Epithelial cell of prostate (primary cell): ENCODE measurements around the gene NCBP2L.

Experiments used
- DNase-seq: peaks from one replicate; pipeline ENCODE4 v3.0.0-alpha.2; 2011; ENCODE audit warnings: low read depth, low spot score
- H3K27ac ChIP-seq: fragments of 450-650 bp; 2 replicates; pipeline ENCODE4 v1.5.1; 2017; ENCODE audit warnings: mild to moderate bottlenecking

NCBP2L gene

GRCh38 chrX:107777536-107777832 is at the start of gene NCBP2L:
Gene NCBP2L, plus strand, starts transcription at chrX:107777733. Its CDS starts 16,488 bp downstream, at chrX:107794221.
- DNase-seq = no peak
- no peak within 1 kb of the TSS for H3K27ac ChIP-seq

- no peak overlapping the region for H3K27ac ChIP-seq
- no peak for DNase-seq
Observed at GRCh38 chrX:107728371-107729099, 49.0 kb upstream of the NCBP2L start.

- no peak for DNase-seq
- no peak overlapping the region for H3K27ac ChIP-seq
Observed at GRCh38 chrX:107729558-107730297, 47.8 kb upstream of the NCBP2L start.

DNA sequence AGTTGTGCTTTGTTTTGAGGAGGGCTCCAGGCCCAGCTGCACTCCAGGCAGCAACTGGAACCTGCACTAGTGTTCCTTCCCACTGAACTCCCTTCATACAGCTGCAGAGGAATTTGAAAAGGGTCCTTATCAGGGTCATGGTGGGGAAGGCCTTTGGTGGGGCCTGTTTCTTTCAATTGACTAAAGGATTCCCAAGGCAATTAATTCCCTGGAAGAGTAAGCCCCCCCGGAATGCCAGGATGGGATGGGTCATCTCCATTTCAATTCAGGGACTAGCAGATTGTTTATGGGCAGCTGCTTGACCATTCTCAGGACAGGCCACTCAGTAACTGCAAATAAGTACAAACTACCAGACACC is 47.3 kb upstream of the NCBP2L start:
- H3K27ac ChIP-seq = no peak overlapping the region
- no peak for DNase-seq

DNA sequence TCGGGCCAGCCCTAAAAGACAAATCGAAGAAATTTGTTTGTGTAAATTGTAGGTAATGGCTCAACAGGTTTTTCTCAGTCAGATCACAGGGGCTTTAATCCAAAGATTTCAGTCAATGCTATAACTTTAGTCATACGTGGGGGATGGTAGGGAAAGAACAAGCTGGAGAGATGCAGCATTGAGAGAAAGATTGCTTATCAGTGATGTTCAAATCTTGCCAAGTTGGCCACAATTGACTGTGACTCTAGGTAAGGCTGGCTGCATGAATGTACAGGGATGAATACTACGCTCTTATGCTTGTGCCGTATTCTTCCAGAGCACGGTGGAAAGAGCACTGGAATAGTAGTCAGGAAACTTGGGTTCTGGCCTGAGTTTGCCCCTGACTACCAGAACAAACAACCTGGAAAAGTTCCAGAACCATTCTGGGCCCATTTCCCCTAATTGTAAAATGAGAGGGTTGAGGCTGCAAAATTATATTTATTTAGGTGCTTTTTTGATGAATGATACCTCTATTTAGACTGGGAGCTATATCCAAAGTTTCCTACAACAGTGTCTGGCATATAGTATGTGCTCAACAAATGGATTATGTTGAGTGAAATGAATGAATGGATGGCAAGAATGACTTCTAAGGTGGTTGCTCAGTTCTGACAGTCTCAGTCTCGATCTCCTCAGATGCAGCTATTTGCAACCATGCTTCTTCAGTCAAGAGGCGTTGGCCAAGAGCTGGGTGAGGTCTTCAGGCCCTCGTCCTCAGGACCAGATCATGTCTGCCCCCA is 46.4 kb upstream of the NCBP2L start:
- DNase-seq = no peak

GRCh38 chrX:107731831-107732502 is 45.6 kb upstream of the NCBP2L start:
- no peak overlapping the region for H3K27ac ChIP-seq
- no peak for DNase-seq

More for the DNA sequence above, 46.4 kb upstream of the NCBP2L start:
- no peak overlapping the region for H3K27ac ChIP-seq

GRCh38 chrX:107733686-107734085 is 43.8 kb upstream of the NCBP2L start:
- no peak overlapping the region for H3K27ac ChIP-seq
- no peak for DNase-seq

- H3K27ac ChIP-seq = no peak overlapping the region
- no peak for DNase-seq
Observed at GRCh38 chrX:107734646-107735045, 42.9 kb upstream of the NCBP2L start.

DNA sequence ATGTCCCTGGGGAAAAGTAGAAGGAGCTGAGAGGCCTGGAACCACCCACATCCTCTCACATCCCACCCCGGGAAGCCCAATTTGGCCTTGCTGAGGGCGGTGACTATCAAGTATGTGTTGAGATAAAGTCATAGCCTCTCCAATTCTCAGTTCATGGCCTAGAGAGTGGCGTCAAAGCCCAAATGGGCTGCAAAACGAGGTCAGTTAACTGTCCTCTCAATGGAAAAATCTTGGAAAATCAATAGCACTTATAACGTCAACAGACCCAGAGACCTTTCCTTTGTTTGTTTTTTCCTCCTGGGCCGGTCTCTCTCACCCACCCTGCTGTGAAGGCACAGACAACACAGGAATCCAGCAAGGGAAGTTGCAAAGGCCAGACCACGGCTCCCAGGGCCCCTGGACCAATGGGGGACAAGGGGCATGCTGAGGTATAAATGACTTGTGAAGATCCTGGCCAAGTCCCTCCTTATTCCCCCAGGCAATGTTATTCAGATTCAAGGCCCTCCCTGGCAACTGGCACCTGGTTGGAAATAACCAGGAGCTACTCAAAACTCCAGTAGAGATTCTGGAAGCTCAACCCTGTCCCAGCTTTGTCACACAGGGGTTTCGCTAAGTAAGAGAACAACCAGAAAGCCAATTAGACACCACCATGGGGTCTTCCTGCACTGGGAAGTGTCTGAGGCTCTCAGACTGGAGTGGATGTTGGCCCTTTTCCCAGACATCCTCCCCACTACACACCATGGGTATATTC is 40.6 kb upstream of the NCBP2L start:
- H3K27ac ChIP-seq = no peak overlapping the region

GRCh38 chrX:107738272-107738671 is 39.3 kb upstream of the NCBP2L start:
- no peak for DNase-seq
- no peak overlapping the region for H3K27ac ChIP-seq

More for the DNA sequence above, 40.6 kb upstream of the NCBP2L start:
- no peak for DNase-seq

GRCh38 chrX:107738768-107739167 is 38.8 kb upstream of the NCBP2L start:
- no peak for DNase-seq
- no peak overlapping the region for H3K27ac ChIP-seq

- H3K27ac ChIP-seq = no peak overlapping the region
- no peak for DNase-seq
Observed at GRCh38 chrX:107739541-107739940, 38.0 kb upstream of the NCBP2L start.

GRCh38 chrX:107741404-107741790 is 36.1 kb upstream of the NCBP2L start:
- no peak for DNase-seq
- H3K27ac ChIP-seq = peak overlapping the region; percentile 63

DNA sequence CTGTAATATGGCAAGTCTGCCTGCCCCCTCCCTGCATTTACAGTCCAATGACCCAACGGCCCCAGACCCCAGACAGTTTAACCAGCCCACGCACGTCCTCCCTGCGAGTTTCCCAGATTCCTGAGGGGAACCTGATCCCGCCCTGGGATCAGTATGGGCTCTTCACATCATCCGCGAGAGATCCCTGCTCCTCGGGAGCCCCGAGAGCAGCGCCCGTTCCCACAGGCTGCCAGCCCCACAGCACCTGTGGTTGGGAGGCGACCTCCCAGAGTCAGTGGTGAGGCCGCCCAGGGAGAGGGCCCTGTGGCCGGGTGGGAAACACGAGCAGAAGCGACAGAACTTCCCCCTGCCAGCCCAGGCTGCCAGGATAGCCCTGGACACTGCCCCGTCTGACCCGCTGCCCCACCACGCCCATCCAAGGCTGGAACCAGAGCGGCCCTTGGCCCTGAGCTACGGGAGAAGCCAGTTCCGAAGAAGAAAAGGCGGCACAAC is 34.8 kb upstream of the NCBP2L start:
- peak overlapping the region; percentile 63 for H3K27ac ChIP-seq
- no peak for DNase-seq

GRCh38 chrX:107743995-107744394 is 33.5 kb upstream of the NCBP2L start:
- DNase-seq = no peak

GRCh38 chrX:107744868-107745267 is 32.7 kb upstream of the NCBP2L start:
- no peak for DNase-seq
- no peak overlapping the region for H3K27ac ChIP-seq

More at GRCh38 chrX:107743995-107744394, 33.5 kb upstream of the NCBP2L start:
- no peak overlapping the region for H3K27ac ChIP-seq

DNA sequence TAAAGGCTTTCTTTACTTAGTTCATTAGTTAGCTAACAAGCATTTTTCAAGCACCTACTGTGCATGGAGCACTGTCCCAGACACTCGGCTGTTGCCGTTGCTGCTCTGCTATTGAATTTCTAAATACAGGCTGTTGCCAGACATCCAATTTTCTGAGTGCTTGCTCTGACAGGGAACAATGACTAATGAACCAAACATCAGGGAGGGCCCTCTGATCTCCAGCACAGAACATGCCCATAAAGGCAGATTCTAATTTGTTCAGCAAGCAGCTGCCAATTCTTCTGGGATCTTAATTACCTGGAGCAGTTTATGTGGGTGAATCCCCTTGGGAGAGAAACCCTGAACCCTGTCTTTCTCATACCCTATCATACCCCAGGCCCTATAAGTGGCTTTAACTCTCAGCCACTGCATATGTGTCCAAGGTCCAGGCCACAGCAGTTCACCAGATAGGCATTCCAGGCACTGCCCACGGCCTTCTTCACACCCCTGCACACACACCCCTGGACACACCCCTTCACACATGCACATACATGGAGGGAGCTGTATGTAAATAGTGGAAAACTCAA is 29.9 kb upstream of the NCBP2L start:
- DNase-seq = no peak
- H3K27ac ChIP-seq = peak overlapping the region; percentile 70

GRCh38 chrX:107748506-107748905 is 29.0 kb upstream of the NCBP2L start:
- DNase-seq = no peak
- H3K27ac ChIP-seq = peak overlapping the region; percentile 70

- no peak overlapping the region for H3K27ac ChIP-seq
- no peak for DNase-seq
Observed at GRCh38 chrX:107750263-107750662, 27.3 kb upstream of the NCBP2L start.
